HG03354 (cell line): ENCODE results near the gene ADIRF.
"Not testable (repeated sequence)": the region's sequence is repeated elsewhere in the genome, so short reads cannot be mapped to it uniquely, and the experiment has no call there.

Source experiments
- ATAC-seq: cut with Tn5 transposase; IDR thresholded peaks from one replicate; pipeline ENCODE4 v1.9.1; 2021; ENCODE audit warnings: mild to moderate bottlenecking; ENCODE audit not compliant: unreplicated experiment, poor library complexity, severe bottlenecking

ADIRF gene

DNA sequence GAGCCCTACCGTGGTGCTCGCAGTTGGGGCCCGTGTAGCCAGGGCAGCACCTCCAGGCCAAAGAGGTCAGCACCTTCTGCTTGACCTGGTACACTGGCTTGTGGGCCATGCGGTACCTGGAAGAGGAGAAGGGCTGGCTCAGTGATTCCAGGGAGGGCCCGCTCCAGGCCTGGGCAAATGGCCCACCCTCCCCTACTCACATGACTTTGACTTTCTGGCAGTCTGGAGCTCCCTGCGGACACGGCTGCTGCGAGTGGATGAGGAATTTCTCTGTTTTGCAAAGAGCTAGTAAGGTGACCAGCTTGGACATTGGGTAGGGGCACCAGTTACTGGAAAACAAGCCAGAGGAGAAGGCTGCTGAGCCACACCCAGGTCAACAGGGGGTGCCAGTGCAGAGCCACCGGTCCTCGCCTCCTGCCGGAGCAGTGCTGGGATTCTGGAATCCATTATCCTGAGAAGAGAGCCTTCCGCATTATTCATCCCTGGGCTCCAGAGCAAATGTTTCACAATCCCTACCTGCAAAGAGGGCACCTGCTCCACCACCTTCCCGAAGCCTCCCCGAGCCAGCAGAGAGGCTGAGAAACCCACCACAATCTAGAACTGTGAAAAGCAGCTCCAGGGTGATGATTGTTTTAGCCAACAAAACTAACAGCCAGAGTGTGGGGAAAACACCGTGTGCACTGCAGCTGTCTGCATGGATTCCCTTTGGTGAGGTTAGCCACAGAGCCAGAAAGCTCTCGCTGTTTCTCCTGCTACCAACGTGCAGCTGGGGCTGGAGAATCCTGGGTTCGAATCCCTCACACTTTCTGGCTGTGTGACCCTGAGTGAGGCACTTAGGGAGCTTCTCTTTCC lies 22.7 kb upstream of the ADIRF start:
- ATAC-seq: no peak

DNA sequence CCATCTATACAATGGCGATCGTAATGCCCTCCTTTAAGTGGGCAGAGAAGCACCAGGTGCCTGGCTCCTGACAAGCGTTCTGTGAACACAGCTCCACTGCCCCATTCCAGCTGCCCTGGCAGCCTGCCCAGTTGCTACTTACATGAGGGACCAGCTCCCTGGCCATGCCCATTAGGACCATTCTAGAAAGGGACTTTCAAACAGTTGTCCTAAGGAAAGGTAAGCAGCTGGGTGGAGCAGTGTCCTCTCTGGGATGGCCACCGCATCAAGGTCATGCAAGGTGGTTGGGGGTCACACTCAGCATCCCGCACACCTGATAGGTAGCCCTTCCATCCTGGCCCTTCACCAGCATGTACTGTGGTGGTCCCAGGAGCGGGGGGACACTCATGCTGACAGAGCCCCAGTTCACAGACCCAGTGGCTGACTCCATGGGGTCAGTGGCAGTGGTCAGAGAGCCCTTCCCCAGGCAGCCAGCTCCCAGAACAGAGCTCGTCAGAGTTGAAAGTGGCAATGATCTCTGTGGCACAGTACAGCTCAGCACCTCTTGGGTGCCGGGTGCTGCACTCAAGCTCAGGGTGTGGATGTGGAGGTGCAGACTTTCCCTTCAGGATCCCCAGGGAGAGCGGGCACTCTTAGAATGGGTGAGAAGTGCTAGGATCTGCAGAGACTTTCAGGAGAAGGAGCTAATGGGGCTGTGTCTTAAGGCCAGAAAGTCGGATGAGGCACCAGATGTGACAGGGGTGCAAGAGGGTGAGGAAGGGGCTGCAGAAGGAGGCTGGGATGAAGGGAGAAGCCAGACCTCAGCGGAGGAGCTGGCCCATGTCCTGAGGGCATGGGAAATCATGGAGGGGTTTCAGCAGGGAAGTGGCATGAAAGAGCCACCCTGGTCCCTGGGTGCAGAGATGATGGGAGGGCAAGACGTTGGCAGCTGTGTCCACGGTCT lies 21.8 kb upstream of the ADIRF start:
- no peak for ATAC-seq

DNA sequence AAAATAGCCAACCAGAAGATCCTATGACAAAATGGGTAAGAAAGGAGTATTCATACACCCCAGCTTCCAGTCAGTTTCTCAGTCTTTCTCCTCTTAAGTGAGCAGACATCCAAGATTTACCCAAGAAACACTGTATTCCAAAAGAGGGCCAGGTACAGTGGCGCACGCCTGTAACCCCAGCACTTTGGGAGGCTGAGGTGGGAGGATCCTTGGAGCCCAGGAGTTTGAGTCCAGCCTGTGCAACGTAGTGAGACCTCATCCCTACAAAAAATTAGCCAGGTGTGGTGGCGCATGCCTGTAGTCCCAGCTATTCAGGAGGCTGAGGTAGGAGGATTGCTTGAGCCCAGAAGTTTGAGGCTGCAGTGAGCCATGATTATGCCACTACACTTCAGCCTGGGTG lies 20.5 kb upstream of the ADIRF start:
- ATAC-seq: not testable (repeated sequence)

DNA sequence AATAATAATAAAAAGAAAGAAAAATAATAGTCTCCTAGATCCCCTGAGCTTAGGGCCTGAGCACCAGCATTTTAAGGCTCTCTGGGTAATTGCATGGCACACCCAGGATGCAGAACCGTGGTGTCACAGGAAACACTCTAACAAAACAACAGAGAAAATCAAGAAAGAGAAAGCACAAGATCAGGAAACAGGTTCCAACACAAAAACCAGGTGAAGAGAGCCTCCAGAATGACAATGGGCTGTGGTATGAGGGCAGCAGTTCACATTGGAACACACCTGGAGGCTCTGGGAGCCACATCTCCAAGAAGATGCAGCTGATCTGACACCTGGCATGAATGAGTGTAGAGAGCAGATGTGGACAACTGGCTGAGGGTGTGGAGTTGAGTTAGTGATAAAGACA lies 17.9 kb upstream of the ADIRF start:
- ATAC-seq: no peak

DNA sequence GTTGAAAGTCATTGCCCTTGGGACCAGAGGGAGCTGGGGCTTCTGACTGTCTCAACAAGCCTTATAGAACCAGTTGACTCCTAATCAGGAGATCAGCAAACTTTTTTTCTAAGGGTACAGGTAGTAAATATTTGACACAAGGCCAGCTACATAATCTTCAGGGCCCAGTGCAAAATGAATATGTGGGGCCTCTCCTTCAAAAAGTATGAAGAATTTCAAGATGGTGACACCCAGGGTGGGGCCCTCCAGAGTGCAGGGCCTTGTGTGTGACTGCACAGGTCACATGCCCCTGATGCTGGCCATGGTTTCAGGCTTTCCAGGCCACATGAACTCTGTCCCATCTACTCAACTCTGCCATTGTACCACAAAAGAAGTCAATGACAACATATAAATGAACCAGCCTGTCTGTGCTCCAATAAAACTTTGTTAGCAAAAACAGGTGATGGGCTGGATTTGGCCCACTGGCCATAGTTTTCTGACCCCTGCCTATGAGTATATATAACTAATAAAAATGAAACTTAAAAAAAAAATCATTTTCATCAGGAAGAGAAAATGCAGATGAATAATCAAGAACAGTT lies 17.0 kb upstream of the ADIRF start:
- no peak for ATAC-seq

DNA sequence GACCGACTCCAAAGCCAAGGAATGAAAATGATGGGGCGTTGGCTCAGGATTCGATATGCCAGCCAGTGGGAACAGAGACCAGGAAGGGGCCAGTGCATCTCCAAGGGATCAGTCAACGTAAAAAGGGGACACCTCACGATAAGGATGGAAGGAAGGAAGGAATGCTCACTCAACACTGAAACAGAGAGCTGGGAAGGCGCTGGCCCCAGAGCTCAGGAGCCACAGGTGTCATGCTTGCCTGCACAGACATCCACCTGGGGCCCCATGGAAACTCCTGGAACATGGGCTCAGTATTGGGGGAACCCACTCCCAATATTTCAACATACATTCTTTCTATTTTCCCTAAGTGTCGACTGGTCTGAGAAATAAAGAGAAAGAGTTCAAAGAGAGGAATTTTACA lies 16.2 kb upstream of the ADIRF start:
- no peak for ATAC-seq

DNA sequence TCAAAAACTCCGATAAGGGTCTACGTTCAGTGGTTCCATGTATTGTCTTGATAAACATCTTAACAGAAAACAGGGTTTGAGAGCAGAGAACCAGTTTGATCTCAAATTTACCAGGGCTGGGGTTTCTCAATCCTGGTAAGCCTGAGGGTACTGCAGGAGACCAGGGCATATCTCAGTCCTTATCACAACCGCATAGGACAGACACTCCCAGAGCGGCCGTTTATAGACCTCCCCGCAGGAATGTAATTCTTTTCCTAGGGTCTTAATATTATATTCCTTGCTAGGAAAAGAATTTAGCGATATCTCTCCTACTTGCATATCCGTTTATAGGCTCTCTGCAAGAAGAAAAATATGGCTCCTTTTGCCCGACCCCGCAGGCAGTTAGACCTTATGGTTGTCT lies 15.6 kb upstream of the ADIRF start:
- ATAC-seq: not testable (repeated sequence)

DNA sequence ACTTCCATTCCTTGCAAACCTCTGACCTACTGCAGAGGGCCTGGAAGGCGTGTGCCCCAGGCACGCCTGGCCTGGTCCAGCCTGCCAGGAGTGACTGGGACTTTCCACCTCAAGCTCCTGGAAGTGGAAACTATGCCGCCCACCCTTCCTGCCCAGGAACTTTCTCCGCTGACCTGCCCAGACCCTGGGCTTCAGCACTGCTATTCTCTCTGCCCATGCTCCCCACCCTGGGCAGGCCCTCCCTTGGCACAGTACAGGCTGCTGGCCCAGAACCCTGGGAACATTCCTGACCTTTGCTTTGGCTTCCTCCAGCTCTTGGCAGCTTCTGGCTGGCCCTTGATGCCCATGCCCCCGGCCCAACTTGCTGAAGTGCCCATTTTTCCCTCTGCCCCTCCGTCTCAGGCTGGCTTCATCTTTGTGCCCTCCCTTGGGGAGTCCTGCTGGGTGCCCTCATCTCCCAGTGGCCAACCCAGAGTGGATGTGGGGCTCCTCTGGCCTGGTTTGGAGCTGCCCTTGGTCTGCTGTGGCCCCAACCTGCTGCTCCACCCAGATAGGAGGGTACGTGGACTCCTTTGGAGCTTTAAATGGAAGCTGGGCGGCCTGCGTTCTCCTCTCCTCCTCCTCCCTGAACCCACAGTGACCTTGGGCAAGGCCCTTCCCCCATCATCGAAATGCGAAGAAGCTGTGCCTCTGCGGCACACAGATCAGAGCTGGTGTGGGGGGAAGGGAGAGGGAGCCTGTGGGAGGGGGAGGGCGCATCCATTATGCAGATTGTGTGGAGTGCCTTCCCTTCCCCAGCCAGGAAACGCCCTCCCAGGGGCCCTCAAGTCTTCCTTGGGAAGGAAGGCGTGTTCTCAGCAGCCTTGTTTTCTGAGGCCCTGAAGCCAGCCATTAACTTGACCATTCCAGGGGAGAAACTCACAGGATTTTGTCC lies 14.3 kb upstream of the ADIRF start:
- no peak for ATAC-seq

DNA sequence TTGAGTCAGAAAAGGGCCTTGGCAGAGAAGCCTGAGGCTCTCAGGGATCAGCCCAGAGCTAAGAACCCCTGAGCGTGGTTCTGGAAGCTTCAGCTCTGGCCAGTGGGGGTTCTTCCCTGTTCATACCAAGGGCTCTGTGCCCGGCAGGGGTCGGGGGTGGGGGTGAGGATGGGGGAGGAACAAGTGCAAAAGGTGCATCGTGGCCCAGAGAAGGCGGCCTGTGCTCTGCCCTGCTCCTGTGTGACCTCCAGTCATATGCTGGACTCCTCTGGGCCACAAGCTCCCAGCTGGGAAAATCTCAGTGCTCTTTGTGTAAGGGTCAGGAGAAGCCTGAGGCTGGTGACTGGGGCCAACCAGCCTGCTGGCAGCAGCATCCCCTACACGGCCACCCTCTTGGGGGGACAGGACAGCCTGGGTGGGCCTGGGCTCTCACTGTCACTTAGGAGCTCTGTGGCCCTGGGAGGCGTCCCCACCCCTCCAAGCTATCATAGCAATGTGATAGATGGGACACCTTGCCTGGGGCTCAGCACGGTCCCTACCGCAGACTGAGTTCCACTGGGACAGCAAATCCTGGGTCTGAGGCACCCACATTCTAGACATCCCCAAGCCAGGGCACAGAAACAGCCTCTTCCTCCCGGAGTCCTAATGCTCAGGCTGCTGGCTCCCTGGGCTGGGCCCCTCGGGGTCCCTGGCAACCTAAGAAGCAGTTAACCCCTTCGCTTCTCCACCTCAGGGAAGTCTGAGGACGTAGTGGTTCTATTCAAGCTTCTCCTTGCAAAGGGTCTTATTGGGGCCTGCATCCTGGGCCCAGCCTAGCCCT lies 13.4 kb upstream of the ADIRF start:
- ATAC-seq: no peak

DNA sequence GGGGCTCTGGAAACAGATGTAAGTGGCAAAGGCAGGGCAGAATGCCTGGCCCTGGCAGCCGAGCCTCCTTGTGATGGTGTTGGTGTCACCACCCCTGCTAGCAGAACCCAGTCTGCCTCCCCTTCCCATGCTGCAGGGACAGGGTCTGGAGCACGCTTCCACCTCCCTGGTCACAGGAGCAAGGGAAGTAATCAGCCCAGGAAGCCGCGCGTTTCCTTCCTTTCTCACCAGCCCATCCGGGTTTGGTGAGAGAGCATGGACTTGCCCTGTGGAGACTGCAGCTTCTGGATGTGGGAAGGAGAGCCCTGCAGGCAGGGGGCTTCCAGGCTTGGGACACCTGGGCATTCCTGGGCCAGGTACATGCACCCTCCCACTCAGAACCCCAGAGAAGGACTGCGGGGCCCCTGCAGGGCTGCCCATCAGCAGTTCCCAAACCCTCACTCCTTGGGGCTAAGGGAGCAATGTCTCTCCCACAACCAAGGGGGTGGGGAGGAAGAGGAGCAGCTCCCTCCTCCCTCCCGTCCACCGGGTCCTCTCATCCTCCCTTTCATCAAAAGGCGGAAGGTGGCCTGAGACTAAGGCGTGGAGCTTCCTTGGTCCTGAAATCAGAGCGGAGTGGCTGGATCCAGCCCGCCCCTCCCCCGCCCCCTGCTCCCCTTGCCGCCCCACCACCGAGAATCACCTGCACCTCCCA lies 12.6 kb upstream of the ADIRF start:
- ATAC-seq: no peak

DNA sequence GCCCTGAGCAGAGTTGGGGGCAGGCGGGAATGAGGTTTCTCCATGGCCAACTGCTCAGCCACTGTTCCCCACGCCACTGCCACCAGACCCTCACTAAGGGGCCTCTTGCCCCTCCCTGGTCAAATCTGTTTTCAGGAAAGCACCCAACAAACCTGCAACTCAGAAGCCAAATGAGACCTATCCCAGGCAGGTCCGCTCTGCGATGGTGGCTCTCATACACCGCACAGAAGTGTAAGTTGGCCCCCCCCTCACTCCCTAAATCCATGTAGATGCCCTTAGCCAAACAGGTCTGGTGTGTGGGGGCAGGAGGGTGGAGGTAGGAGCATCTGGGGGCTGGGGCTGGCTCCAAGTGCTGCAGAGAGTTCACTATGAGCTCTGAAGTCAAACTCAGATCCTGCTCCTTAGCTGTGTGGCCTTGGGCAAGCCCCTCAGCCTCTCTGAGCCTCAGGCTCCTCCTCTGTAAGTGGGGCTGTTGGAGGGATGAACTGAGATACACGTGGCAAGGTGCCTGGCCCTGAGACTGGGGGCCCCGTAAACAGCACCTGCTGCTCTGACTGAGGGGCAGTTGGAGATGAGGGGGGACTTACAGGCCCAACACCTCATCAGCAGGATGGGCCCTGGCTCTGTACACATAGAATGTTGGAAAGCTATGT lies 12.0 kb upstream of the ADIRF start:
- ATAC-seq: no peak

DNA sequence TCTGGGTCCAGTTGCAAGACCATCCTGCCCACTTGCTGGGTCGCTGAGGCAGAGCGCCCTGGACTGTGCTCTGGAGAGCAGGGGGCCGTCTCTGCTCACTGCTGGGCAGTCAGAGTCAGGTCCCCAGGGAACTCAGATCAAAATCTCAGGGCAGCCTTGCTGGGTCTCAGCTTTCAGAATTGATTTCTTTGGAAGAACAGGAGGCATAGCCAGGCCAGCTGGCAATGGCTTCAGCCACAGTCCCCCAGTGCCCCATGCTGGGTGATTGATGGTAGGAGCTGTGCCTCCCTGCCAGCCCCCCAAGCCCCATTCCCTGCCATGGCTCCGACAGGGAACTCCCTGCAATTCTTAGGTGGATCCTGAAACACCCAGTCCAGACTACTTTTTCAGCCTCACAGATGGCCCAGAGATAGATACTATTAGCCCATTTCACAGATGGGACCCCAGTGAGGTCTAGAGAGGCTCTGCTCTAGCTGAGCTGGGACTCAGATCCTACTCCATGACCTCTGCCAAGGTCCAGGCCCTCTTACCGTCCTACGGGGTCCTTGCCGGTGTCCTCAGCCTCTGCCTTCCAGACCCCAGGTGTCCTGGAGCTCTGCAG lies 11.3 kb upstream of the ADIRF start:
- ATAC-seq: no peak

DNA sequence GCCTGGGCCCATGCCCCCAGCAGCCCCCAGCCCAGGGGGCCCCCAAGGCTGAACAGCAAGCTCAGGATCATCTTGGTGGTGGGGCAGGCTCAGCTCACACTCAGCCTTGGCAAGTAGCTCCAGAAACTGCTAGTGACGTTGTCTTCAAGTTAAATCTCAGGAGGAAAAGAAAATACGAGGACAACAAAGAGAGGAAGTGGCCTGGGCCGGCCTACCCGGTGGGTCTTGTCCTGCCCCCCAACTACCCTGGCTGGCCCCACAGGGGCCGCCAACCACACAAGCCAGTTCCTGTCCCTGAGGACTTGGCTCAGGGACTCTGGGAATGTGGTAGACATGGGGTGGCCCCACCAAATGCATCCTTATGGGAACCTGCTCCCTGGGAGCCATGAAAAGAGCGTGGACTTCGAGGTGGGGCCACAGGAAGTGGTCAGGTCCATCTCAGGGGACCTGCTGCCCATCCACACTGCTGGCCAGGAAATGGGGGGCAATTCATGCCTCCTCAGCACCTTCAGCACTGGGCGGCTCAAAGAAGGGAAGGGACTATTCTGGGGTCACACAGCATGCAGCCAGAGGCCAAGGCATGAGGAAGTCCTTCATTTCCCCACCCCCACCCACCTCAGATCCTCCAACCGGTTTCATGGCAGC lies 10.7 kb upstream of the ADIRF start, which contains the start of gene MMRN2:
TSS of gene MMRN2 (minus strand) at position 145 of the 645 bp plus-strand sequence. CDS start at position 71, 74 bp downstream.
- no peak for ATAC-seq

DNA sequence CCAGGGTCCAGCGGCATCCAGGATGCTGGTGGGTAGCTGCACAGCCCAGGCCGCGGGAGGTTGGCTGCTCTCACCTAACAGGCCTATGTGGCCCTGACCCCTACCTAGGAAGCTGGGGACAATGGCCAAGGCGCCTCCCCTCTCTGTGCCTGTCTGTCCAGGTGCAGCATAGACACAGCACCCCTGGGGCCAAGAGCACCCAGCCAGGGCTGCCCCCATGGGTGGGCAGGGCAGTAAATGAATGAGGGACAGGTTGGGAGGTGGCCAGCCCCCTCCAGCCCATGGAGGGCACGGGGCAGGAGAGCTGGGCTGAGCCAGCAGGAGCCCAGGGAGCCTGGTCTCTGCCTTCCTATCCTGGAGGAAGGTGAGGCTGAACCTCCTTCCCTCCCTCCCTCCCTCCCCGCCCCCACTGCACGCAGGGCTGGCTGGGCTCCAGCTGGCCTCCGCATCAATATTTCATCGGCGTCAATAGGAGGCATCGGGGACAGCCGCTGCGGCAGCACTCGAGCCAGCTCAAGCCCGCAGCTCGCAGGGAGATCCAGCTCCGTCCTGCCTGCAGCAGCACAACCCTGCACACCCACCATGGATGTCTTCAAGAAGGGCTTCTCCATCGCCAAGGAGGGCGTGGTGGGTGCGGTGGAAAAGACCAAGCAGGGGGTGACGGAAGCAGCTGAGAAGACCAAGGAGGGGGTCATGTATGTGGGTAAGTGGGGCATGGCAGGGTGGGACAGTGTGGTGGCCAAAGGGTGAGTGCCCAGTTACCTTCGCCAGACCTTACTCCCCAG lies 10.0 kb upstream of the ADIRF start, which contains the start of gene SNCG:
TSS of gene SNCG (plus strand) at position 484 of the 785 bp plus-strand sequence. CDS start at position 583, 99 bp downstream.
- ATAC-seq: no peak

DNA sequence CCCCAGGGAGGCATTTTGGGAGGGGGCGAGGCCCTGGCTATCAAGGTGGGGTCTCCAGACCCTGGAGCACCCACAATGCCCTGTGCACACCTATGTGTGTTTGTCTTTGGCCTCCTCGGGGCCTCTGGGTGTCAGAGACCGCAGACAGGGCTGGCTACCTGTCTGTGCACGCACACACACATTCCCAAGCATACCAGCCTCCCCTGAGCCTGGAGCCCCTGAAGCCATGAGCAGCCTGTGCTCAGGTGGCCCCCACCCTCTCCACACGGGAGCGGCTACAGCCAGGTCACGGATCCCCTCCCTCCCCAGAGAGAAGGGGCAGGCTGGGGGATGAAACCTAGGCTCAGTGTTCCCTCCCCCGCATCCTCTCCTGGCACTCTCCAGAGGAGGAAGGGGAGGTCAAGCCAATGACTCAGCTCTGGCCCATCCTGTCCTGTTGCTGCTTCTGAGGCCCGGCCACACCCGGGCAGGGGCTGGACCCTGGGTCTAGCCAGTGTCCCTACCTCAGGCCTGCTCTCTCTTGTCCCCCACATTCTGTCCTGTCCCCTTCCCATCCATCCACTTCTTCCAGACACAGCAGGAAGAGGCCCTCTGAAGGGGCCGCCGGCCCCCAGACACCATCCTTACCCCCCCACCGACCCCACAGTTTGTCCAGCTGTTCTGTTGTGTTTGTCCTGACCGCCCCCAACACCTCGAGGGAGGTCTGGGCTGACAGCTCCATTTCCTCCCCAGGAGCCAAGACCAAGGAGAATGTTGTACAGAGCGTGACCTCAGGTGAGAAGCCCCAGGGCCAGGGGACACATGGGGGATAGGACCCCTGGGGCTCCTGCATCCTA lies 9.2 kb upstream of the ADIRF start:
- no peak for ATAC-seq
